ENCODE data around the gene MCF2.
A peak's percentile ranks its signal among the peaks of the same experiment; 100 is the strongest.

MCF2 gene

DNA sequence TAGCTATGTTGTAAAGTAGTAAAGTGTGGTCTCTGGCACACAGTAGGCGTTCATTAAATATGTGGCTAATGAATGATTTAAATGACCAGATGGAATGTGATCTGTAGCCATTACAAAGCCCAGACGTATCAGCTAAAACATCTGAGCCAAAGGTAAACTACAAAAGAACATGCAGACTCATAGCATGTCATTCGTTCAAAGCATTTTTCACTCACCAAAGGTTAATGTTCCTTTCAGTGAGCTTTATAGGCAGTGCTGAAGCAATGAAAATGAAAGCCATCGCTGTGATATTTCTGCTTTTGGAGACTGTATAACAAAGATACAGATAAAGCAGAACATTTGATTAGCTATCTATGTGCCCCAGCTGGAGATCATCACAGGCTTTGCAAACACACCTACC lies 126.9 kb downstream of the MCF2 start:
- DNase-seq = no peak

- DNase-seq = no peak
Observed at GRCh38 chrX:139566981-139567380, 141.0 kb downstream of the MCF2 start.

- DNase-seq = no peak
Observed at GRCh38 chrX:139563251-139563650, 144.7 kb downstream of the MCF2 start.

- no peak for DNase-seq
Observed at GRCh38 chrX:139560221-139560620, 147.7 kb downstream of the MCF2 start.

DNA sequence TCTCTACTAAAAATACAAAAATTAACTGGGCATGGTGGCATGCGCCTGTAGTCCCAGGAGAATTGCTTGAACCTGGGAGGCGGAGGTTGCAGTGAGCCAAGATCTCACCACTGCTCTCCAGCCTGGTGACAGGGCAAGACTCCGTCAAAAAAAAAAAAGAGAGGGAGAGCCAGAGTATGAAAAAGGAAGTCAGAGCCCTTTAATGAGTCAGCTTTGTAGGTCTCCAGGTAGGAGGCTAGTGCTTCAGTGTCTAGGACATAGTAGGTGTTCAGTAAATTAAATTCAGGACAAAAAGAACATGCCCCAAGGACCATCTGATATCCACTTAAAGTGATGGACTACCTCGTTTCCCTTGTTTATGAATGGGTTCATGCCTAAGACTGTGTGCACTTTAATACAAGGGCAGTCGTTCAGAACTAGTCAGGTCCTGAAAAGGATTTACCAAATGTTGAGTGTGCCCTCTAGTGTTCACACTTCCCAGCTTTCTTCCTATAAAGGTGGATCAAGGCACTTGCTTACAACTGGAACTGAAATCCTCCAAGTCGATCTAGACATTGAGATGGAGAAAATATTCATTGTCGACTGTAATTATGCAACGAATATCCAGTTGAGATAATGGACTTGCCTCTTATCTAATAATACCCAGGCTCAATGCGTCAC lies 148.5 kb downstream of the MCF2 start:
- peak; percentile 13 to 65 for DNase-seq

GRCh38 chrX:139554991-139555675 lies 152.8 kb downstream of the MCF2 start:
- DNase-seq = no peak

DNA sequence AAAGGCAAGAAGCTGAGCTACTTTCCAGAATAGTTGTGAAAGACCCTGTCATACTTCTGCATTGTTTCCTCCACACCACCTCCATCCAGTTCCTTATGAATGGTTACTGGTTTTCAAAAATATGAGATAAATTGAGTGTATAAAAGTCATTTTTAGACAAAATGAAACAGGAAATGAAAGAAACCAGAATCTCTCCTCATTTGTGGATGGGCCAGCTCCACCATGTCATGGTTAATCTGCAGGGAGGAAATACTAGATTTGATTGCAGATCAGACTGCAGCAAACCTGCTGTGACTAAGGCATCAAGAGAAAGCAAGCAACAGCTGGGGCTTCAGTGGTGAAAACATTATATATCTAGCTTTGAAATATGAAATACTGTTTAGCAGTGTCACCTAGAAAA lies 153.6 kb downstream of the MCF2 start:
- no peak for DNase-seq

DNA sequence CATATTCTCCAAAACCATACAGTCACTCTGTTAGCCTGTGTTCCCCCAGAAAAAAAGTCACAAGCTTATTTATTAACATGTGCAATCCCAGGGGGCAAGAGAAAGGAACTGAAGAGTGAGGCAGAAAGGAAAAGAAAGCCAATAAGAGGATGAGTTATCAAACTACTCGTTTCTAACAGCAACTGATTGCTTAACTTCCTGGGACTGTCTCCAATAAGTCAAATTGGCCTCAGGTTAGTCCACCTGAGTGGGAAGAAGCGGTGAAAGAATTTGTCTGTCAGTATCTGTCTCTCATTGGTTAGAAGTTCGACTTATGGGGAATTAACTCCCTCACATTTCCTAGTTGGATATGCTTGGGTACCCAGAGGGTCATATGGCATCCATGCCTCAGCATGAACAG lies 163.4 kb downstream of the MCF2 start:
- no peak for DNase-seq

DNA sequence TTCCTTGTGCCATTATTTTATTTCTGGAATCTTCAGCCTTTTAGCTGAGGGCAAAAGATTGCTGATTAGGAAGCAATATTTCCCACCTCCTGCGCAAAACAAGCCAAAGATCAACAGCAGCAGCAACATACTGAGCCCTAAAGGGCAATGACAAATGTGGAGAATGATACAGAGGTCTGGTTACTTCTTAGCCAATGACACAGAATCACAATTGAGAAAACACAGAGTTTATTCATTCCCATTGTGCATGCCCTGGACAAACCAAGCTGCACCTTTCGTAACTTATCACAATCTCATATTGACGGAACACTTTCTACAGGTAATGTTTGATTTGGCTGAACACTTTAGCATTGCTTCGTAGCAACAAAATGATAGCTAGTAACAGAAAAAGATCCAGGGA lies 164.0 kb downstream of the MCF2 start:
- DNase-seq = no peak

DNA sequence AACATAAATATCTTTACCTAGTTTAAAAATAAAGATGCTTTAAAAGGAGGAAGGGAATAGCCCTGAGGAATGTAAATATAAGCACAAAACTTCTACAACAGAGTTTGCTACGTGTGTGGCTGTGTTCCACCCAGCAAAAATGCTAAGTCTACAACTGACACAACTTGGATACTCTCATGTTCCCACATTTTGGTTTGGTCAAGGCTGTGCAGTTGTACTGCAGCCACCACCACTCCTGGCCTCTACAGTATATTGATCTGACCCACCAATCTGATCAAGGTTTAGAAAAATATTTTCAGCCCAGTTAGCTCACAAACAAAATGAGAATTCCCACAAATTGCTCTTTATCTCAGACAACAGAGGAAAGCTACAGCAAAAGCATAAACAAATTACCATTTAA lies 165.3 kb downstream of the MCF2 start:
- DNase-seq = no peak

- no peak for DNase-seq
Observed at GRCh38 chrX:139538907-139539790, 168.8 kb downstream of the MCF2 start.

DNA sequence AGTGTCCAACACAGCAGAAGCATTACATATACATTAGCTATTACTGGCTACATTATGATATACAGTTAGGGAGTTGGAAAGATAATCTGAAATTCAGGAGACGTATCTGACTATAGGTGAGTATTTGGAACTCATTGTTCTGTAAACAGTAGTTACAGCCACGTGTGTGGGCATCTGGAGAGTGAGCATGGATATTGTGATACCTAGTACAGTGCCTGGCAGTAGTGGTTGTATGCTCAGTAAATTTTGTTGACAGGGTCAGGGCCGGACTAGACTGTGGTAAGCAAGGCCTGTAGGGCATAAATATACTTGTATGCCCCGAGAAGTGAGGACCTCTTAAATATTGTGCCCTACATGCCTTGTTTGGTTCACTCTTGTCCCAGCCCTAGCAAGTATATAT lies 174.5 kb downstream of the MCF2 start:
- DNase-seq = no peak

DNA sequence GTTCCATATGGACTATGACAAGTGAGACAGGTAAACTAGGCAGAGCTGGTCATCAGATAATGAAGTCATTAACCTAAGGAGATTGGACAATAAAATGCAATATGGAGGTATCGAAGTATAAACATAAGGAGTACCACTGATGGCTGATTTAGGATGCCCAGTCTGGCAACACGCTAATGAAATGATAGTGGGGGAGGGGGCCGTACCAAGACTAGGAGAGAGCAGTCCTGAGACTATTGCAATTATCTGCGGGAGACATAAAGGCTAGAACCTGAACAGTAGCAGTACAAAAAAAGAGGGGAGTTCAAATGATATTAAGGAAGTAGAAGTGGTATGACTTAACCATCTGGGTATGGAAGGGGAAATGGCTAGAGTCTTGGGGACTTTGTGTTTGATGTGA lies 175.1 kb downstream of the MCF2 start:
- no peak for DNase-seq

Data from NCI-H524 (cell line).